Activated CD8-positive, alpha-beta T cell treated with anti-CD3 and anti-CD28 coated beads for 36 hours (primary cell): Measurements from ENCODE around the gene EIF4G1. TPM values are rescaled to one million over a fixed set of nuclear protein-coding genes. Genes with fewer than 3 reads are reported as not detected.
A peak's percentile ranks its signal among the peaks of the same experiment; 100 is the strongest.

Experiments
- ATAC-seq: fragments of 200-7000 bp; cut with Tn5 transposase; one replicate; pipeline ENCODE4 v1.10.0; 2021; ENCODE audit warnings: mild to moderate bottlenecking, moderate library complexity
- CTCF ChIA-PET: fragments of 350-600 bp; sonication (Branson Sonifier 250); formaldehyde crosslinking; loops from one replicate; lab custom pipeline; 2021; ENCODE audit warnings: antibody characterized with exemption; lab: Charles Lee
- POLR2A ChIA-PET: fragments of 350-600 bp; sonication (Branson Sonifier 250); formaldehyde crosslinking; loops from one replicate; lab custom pipeline; 2021; ENCODE audit warnings: antibody characterized with exemption; lab: Charles Lee
- DNase-seq: peaks from one replicate; pipeline ENCODE4 v3.0.0-alpha.2; 2020
- H3K27ac Mint-ChIP-seq: one replicate; pipeline ENCODE4 v1.8.0; 2021; ENCODE audit warnings: mild to moderate bottlenecking, mixed read lengths
- H3K27me3 Mint-ChIP-seq: one replicate; pipeline ENCODE4 v1.8.0; 2021; ENCODE audit warnings: mixed read lengths
- H3K36me3 Mint-ChIP-seq: one replicate; pipeline ENCODE4 v1.8.0; 2021; ENCODE audit warnings: low read depth, mixed read lengths
- H3K4me1 Mint-ChIP-seq: one replicate; pipeline ENCODE4 v1.8.0; 2021; ENCODE audit warnings: low read depth, mixed read lengths
- H3K4me3 Mint-ChIP-seq: one replicate; pipeline ENCODE4 v1.8.0; 2021; ENCODE audit warnings: mild to moderate bottlenecking, moderate library complexity, mixed read lengths
- H3K9me3 Mint-ChIP-seq: one replicate; pipeline ENCODE4 v1.8.0; 2021; ENCODE audit warnings: mixed read lengths
- intact Hi-C: fragments of 100-400 bp; cut with micrococcal nuclease; formaldehyde crosslinking; loops from one replicate; pipeline ENCODE4 v1.10.0; 2022
- total RNA-seq, 2 experiments: library from RNA; stranded (reverse); gene quantifications; one replicate each; pipeline ENCODE4 v1.2.3, GENCODE V29; 2021
- TF ChIP-seq, protein P1 (sequence below): fragments of 200-600 bp; IDR thresholded peaks from one replicate; pipeline ENCODE4 v1.8.0; 2022; ENCODE audit warnings: antibody characterized with exemption, mild to moderate bottlenecking

EIF4G1 gene
- total RNA-seq, 2 experiments from 2014 or later, result 429 to 437 TPM

- ATAC-seq (no peak), DNase-seq (no peak)
- H3K4me1 Mint-ChIP-seq, result peaks cover 23% of the 10 kb centered on the region
- peaks cover 21% of the 10 kb centered on the region for H3K36me3 Mint-ChIP-seq
- TF ChIP-seq, protein P1, sequence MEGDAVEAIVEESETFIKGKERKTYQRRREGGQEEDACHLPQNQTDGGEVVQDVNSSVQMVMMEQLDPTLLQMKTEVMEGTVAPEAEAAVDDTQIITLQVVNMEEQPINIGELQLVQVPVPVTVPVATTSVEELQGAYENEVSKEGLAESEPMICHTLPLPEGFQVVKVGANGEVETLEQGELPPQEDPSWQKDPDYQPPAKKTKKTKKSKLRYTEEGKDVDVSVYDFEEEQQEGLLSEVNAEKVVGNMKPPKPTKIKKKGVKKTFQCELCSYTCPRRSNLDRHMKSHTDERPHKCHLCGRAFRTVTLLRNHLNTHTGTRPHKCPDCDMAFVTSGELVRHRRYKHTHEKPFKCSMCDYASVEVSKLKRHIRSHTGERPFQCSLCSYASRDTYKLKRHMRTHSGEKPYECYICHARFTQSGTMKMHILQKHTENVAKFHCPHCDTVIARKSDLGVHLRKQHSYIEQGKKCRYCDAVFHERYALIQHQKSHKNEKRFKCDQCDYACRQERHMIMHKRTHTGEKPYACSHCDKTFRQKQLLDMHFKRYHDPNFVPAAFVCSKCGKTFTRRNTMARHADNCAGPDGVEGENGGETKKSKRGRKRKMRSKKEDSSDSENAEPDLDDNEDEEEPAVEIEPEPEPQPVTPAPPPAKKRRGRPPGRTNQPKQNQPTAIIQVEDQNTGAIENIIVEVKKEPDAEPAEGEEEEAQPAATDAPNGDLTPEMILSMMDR, result no peak
- peak overlapping the region; percentile 73 for H3K4me3 Mint-ChIP-seq
- H3K9me3 Mint-ChIP-seq, result no peaks in the 10 kb centered on the region
- intact Hi-C loops, result no loop called here
- H3K27ac Mint-ChIP-seq, result peak overlapping the region; percentile 17
- ChIA-PET CTCF (interaction anchor here (6.6 kb wide), 1 partner anchor 11 kb away, joined by 29 read pairs; no protein-coding TSS in a partner anchor), POLR2A (interaction anchor here (1.3 to 3.0 kb wide), 8 partner anchors 9 to 45 kb away, joined by 3 to 13 read pairs (median 7); no protein-coding TSS in a partner anchor)
- H3K27me3 Mint-ChIP-seq, result no peaks in the 10 kb centered on the region
These were observed 46.6 kb downstream of the EIF4G1 start for GRCh38 chr3:184360929-184361531.

DNA sequence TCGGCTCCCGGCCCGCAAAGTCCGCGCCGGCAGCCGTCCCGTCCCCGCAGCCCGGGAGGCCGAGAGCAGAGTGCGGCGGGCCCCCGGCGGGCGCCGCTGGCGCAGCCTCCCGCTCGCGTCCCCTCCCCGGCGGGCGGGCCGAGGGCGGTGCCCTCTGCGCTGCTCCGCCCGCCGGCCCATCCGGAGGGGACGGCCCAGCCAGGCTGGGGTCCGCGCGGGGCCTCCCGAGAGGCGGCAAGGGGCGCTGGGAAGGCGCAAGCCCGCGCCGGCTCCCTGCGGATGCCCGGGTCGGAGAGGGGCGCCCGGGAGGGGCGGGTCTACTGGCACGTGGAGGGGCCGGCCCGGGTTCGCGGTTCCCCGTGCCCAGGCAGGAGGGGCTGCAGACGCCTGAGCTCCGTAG is 47.1 kb downstream of the EIF4G1 start, which contains the start of the genes CLCN2 and POLR2H:
Gene CLCN2, minus strand, starts transcription at position 74 of the 400 bp plus-strand sequence. CDS start 126 bp downstream, outside the sequence.
Gene POLR2H, plus strand, starts transcription at position 179 of the 400 bp plus-strand sequence. CDS start 1,783 bp downstream, outside the sequence.
- ChIA-PET CTCF (interaction anchor here (1.0 to 6.6 kb wide), 3 partner anchors 11 to 152 kb away, joined by 3 to 29 read pairs (median 6); partner anchors contain the start of gene EEF1AKMT4), POLR2A (interaction anchor here (0.9 to 3.0 kb wide), 8 partner anchors 10 to 46 kb away, joined by 3 to 13 read pairs (median 4); no protein-coding TSS in a partner anchor)
- Mint-ChIP-seq H3K27me3 (no peaks in the 10 kb centered on the region), H3K4me1 (peaks cover 25% of the 10 kb centered on the region), H3K4me3 (peak within 1 kb of the TSS; percentile 93), H3K36me3 (peaks cover 24% of the 10 kb centered on the region), H3K9me3 (no peaks in the 10 kb centered on the region), H3K27ac (peak within 1 kb of the TSS; percentile 94)
- TF ChIP-seq, protein P1, result no peak
- intact Hi-C loops, result no loop called here
- DNase-seq (no peak), ATAC-seq (peak; percentile 26)

DNA sequence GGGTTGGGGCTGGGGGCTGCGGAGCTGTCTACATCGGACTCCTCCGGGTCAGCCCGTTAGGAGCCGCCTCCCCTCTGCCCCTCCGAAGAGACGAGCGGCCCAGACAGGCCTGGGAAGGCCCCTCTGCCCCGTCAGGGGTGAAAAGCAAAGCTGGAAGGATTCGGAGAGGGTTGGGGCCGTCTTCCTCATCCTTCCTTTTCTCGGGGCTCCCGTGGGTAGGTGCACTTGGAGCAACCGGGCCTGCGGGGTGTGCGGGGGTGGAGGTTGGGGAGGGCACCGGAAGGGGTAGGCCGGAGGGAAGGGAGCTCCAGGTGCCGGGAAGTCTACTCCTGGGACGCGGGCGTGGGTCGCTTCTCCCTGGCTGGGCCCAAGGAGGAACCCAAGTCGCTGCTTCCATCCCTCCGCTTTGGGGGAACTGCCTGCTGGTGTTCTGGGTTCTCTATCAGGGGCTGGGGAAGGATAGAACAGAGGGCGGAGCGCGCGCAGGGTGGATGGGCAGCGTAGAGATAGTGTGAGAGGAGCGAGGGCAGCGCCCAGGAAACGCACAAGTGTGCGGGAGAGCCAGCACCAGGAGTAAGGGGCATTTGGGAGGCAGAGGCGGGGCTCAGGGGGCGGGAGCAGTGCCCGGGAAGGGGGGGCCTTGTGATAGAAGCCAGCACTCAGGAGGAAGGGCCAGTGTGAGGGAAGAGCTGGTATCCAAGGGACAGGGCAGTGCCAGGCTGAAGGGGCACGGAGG is 47.7 kb downstream of the EIF4G1 start:
- DNase-seq (peak; percentile 69), ATAC-seq (peak; percentile 21)
- TF ChIP-seq, protein P1, result no peak
- ChIA-PET CTCF (interaction anchor here (1.0 to 6.6 kb wide), 3 partner anchors 10 to 152 kb away, joined by 3 to 29 read pairs (median 6); partner anchors contain the start of gene EEF1AKMT4), POLR2A (interaction anchor here (0.9 to 3.0 kb wide), 9 partner anchors 10 to 112 kb away, joined by 3 to 13 read pairs (median 4); no protein-coding TSS in a partner anchor)
- Mint-ChIP-seq H3K36me3 (peaks cover 30% of the 10 kb centered on the region), H3K4me3 (peak overlapping the region; percentile 93), H3K4me1 (peaks cover 31% of the 10 kb centered on the region), H3K9me3 (no peaks in the 10 kb centered on the region), H3K27ac (peak overlapping the region; percentile 94), H3K27me3 (no peaks in the 10 kb centered on the region)
- intact Hi-C loops, result no loop called here

DNA sequence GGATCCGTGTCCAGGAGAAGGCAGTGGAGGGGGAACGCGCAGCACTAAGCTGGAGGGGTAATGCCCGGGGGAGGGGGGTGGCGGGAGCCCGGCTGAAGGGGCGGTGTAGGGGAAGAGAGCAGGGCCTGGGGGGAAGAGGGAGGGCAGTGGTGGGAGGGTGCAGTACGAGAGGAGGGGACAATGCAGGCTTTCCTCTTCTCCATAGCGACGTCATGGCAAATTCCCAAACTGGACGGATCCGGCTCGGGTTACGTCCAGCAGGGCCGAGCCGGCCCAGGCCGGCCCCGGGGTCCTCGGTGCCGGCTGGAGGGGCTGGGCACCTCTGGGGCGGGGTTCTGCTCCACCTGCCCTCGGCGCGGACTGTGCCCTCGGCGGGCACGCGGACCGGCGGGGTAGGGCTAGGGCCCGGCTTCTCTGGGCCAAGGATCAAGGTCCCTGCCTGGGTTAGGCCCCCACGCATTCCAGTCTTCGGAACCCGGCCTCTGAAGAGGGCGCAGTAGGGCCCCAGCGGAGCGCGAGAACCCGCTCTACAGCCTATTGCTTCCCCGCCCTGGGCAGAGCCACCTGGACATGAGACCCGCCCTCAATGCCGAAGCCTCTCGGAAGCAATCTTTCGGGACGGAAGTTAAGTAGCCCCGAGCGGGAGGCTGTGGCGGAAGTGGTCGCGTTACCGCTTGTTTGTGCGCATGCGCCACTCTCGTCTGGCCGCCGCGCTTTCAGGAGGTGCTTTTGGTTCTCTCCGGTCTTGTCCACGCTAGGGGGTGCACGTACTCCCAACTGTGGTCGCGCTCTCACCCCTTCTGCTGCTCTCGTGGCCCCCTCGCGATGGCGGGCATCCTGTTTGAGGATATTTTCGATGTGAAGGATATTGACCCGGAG is 48.5 kb downstream of the EIF4G1 start:
- H3K27me3 Mint-ChIP-seq, result no peaks in the 10 kb centered on the region
- ChIA-PET CTCF (interaction anchor here (1.0 to 6.6 kb wide), 3 partner anchors 9 to 151 kb away, joined by 4 to 29 read pairs (median 6); no protein-coding TSS in a partner anchor), POLR2A (interaction anchor here (0.9 to 3.0 kb wide), 10 partner anchors 8 to 112 kb away, joined by 3 to 13 read pairs (median 4); partner anchors contain the start of gene FAM131A)
- intact Hi-C loops, result no loop called here
- H3K27ac Mint-ChIP-seq, result peak overlapping the region; percentile 96
- TF ChIP-seq, protein P1, result peak; percentile 56
- peaks cover 34% of the 10 kb centered on the region for H3K4me1 Mint-ChIP-seq
- H3K9me3 Mint-ChIP-seq, result no peaks in the 10 kb centered on the region
- peak; percentile 89 for ATAC-seq
- DNase-seq, result peak; percentile 98
- peak overlapping the region; percentile 93 for H3K4me3 Mint-ChIP-seq
- peaks cover 36% of the 10 kb centered on the region for H3K36me3 Mint-ChIP-seq
